Endothelial cell of umbilical vein (primary cell): ENCODE results near the gene PITPNM3. TPM values are rescaled to one million over a fixed set of nuclear protein-coding genes. Genes with fewer than 3 reads are reported as not detected.

ENCODE experiments used
- BruUV-seq: library from RNA; stranded (reverse); fragments of 400-500 nt; replicated peaks from 2 replicates; lab custom pipeline; 2021; lab: Mats Ljungman, UMichigan
- CTCF ChIA-PET: fragments of 300-600, 350-600 bp; sonication (Branson Sonifier 250); formaldehyde crosslinking; loops from one replicate; lab custom pipeline; 2021; ENCODE audit warnings: antibody characterized with exemption, inconsistent platforms; lab: Charles Lee
- POLR2A ChIA-PET: fragments of 300-600, 350-600 bp; sonication (Branson Sonifier 250); formaldehyde crosslinking; loops from one replicate; lab custom pipeline; 2021; ENCODE audit warnings: antibody characterized with exemption, inconsistent platforms; lab: Charles Lee
- DNase-seq: peaks from one replicate; pipeline ENCODE4 v3.0.0-alpha.2; 2011; ENCODE audit warnings: low read depth, low spot score
- FAIRE-seq: peaks from 2 replicates; lab custom pipeline; 2011; peaks lifted over from hg19 to GRCh38; lab: Jason Lieb, UNC
- H2AFZ ChIP-seq: 2 replicates; pipeline ENCODE4 v1.6.0; 2012; ENCODE audit warnings: low read depth, low read length, control low read depth, inconsistent platforms
- H3K27ac ChIP-seq: 2 replicates; pipeline ENCODE4 v1.5.1; 2011; ENCODE audit warnings: low read depth, mild to moderate bottlenecking, control low read depth, low read length, moderate library complexity; ENCODE audit not compliant: insufficient read depth
- H3K27me3 ChIP-seq, 2 experiments: 2 replicates each; pipeline versions ENCODE4 v1.6.0 to v1.6.1; 2011; ENCODE audit warnings: low read length in 2 of 2, mixed read lengths in 1 of 2; ENCODE audit not compliant: control insufficient read depth in 2 of 2, insufficient read depth in 2 of 2
- H3K36me3 ChIP-seq, 2 experiments: 2 replicates in 1 of 2; 3 replicates in 1 of 2; pipeline ENCODE4 v1.5.1; 2011; ENCODE audit warnings: low read length in 2 of 2, mild to moderate bottlenecking in 1 of 2, moderate library complexity in 1 of 2; ENCODE audit not compliant: control insufficient read depth in 2 of 2, insufficient read depth in 2 of 2; ENCODE audit errors: extremely low read depth in 1 of 2
- H3K4me1 ChIP-seq: 3 replicates; pipeline ENCODE4 v1.5.1; 2011; ENCODE audit warnings: mild to moderate bottlenecking, low read length; ENCODE audit not compliant: control insufficient read depth, insufficient read depth; ENCODE audit errors: extremely low read depth
- H3K4me2 ChIP-seq: 2 replicates; pipeline ENCODE4 v1.6.1; 2011; ENCODE audit warnings: low read length, control low read depth, mixed read lengths; ENCODE audit not compliant: insufficient read depth
- H3K4me3 ChIP-seq, 3 experiments: fragments of 200-600 bp in 1 of 3; sonication (generic), shearing (Covaris generic) in 1 of 3; replicated peaks in 1 of 3; 2 replicates each; pipeline ENCODE4 v1.5.1; 2011 to 2016; ENCODE audit warnings: control low read depth in 3 of 3, low read length in 3 of 3, mild to moderate bottlenecking in 2 of 3, inconsistent platforms in 1 of 3, low read depth in 1 of 3, moderate library complexity in 1 of 3; ENCODE audit not compliant: insufficient read depth in 1 of 3
- H3K79me2 ChIP-seq: 2 replicates; pipeline ENCODE4 v1.6.0; 2012; ENCODE audit warnings: low read length, inconsistent platforms; ENCODE audit not compliant: control insufficient read depth, insufficient read depth
- H3K9ac ChIP-seq: replicated peaks from 2 replicates; pipeline ENCODE3; 2011; ENCODE audit warnings: low read length, control low read depth; ENCODE audit not compliant: insufficient read depth; ENCODE audit errors: extremely low read depth
- H3K9me1 ChIP-seq: replicated peaks from 3 replicates; pipeline ENCODE4 v1.6.0; 2011; ENCODE audit warnings: mild to moderate bottlenecking, low read length; ENCODE audit not compliant: control insufficient read depth, insufficient read depth; ENCODE audit errors: extremely low read depth
- H3K9me3 ChIP-seq: replicated peaks from 2 replicates; pipeline ENCODE4 v1.5.1; 2012; ENCODE audit warnings: low read length, inconsistent platforms; ENCODE audit not compliant: control insufficient read depth, insufficient read depth
- H4K20me1 ChIP-seq: replicated peaks from 2 replicates; pipeline ENCODE3; 2011; ENCODE audit warnings: mild to moderate bottlenecking, low read length; ENCODE audit not compliant: control insufficient read depth, insufficient read depth; ENCODE audit errors: extremely low read depth
- EZH2 ChIP-seq: IDR thresholded peaks from 2 replicates; pipeline ENCODE4 v1.6.1; 2012; ENCODE audit warnings: borderline replicate concordance, low read depth, mild to moderate bottlenecking, moderate library complexity, low read length, inconsistent platforms; ENCODE audit not compliant: severe bottlenecking
- FOS ChIP-seq: IDR thresholded peaks from 2 replicates; pipeline ENCODE4 v1.6.1; 2011; ENCODE audit warnings: mild to moderate bottlenecking, low read length, moderate library complexity, borderline replicate concordance; ENCODE audit not compliant: insufficient read depth
- GATA2 ChIP-seq: IDR thresholded peaks from 2 replicates; pipeline ENCODE4 v1.7.0; 2011; ENCODE audit warnings: low read depth, mild to moderate bottlenecking, moderate library complexity, mixed read lengths, low read length; ENCODE audit not compliant: insufficient read length, insufficient read depth
- JUN ChIP-seq: IDR thresholded peaks from 2 replicates; pipeline ENCODE4 v1.6.1; 2011; ENCODE audit warnings: borderline replicate concordance, low read depth; ENCODE audit not compliant: insufficient read length, insufficient read depth
- POLR2A ChIP-seq: IDR thresholded peaks from 2 replicates; pipeline ENCODE4 v1.6.1; 2012; ENCODE audit warnings: low read depth, mild to moderate bottlenecking, control low read depth, low read length
- POLR2AphosphoS5 ChIP-seq: IDR thresholded peaks from 2 replicates; pipeline ENCODE4 v1.6.1; 2012; ENCODE audit warnings: low read depth, mild to moderate bottlenecking, control low read depth, low read length, moderate library complexity; ENCODE audit not compliant: insufficient read depth
- dilution Hi-C: fragments of 300-500 bp; cut with MboI; formaldehyde crosslinking; loops from one replicate; pipeline ENCODE4 v1.15.0; 2019; ENCODE audit warnings: low sequenced_read_pairs; ENCODE audit not compliant: extremely low pct_ligation_motif_present
- intact Hi-C: fragments of 100-400 bp; cut with micrococcal nuclease; formaldehyde crosslinking; loops from one replicate; pipeline ENCODE4 v1.10.0; 2022
- polyA plus RNA-seq, 4 experiments: library from polyadenylated mRNA; depleted of rRNA in 3 of 4; stranded (reverse) in 3 of 4; unstranded in 1 of 4; fragments of >200 nt; gene quantifications; 2 replicates each; pipeline versions ENCODE4 v1.2.1 to v1.2.3, GENCODE V29; 2011 to 2012; ENCODE audit warnings: missing spikeins in 1 of 4
- total RNA-seq: library from RNA; stranded (reverse); gene quantifications from 2 replicates; pipeline ENCODE4 v1.2.3, GENCODE V29; 2021
- TF ChIP-seq, protein P1 (sequence below), 2 donors: IDR thresholded peaks; 1 replicate in 1 of 2; 2 replicates in 1 of 2; pipeline ENCODE4 v1.5.1; 2011; ENCODE audit warnings: low read length in 2 of 2, mild to moderate bottlenecking in 2 of 2, moderate library complexity in 2 of 2, control low read depth in 1 of 2, inconsistent platforms in 1 of 2, low read depth in 1 of 2; ENCODE audit not compliant: insufficient read depth in 1 of 2; ENCODE audit errors: extremely low read depth in 1 of 2

The PITPNM3 gene
- total and polyA plus RNA-seq, 2 donors (not counting 3 experiments of a cell fraction or from before 2014, with no cell fraction given): 1.0 to 1.9 TPM

- no peak overlapping the region for H3K9ac ChIP-seq
- FAIRE-seq (peak; percentile 94), DNase-seq (peak; percentile 72)
- no peaks in the 10 kb centered on the region for H3K9me3 ChIP-seq
- no peaks in the 10 kb centered on the region for H3K36me3 ChIP-seq
- no peaks in the 10 kb centered on the region for H3K9me1 ChIP-seq
- H3K4me1 ChIP-seq: peaks cover 15% of the 10 kb centered on the region
- no peak overlapping the region for H3K4me2 ChIP-seq
- no peak overlapping the region for H2AFZ ChIP-seq
- TF ChIP-seq EZH2: no peak
- TF ChIP-seq, protein P1, sequence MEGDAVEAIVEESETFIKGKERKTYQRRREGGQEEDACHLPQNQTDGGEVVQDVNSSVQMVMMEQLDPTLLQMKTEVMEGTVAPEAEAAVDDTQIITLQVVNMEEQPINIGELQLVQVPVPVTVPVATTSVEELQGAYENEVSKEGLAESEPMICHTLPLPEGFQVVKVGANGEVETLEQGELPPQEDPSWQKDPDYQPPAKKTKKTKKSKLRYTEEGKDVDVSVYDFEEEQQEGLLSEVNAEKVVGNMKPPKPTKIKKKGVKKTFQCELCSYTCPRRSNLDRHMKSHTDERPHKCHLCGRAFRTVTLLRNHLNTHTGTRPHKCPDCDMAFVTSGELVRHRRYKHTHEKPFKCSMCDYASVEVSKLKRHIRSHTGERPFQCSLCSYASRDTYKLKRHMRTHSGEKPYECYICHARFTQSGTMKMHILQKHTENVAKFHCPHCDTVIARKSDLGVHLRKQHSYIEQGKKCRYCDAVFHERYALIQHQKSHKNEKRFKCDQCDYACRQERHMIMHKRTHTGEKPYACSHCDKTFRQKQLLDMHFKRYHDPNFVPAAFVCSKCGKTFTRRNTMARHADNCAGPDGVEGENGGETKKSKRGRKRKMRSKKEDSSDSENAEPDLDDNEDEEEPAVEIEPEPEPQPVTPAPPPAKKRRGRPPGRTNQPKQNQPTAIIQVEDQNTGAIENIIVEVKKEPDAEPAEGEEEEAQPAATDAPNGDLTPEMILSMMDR (IDR thresholded peaks at IDR 0.05; ENCODE audit: extremely low read depth in 1 of 2, insufficient read depth in 1 of 2, low read depth in 1 of 2, low read length in 2 of 2): peak; percentile 95 to 97
- CTCF ChIA-PET: interaction anchor here (0.6 to 5.8 kb wide), 41 partner anchors 9 to 178 kb away, joined by 3 to 77 read pairs (median 6); partner anchors contain the start of genes C17orf100, KIAA0753, MED31 and PIMREG
- H3K4me3 ChIP-seq: no peak overlapping the region
- H3K27ac ChIP-seq: no peak overlapping the region
- no TSS peak for BruUV-seq
- no peaks in the 10 kb centered on the region for H3K79me2 ChIP-seq
- no peaks in the 10 kb centered on the region for H4K20me1 ChIP-seq
- intact Hi-C loops (loop anchor here (1.0 to 5.0 kb wide), 7 partner anchors 34 to 328 kb away; partner anchors contain the start of gene KIAA0753), dilution Hi-C loops (no loop called here)
- no peaks in the 10 kb centered on the region for H3K27me3 ChIP-seq
- POLR2A ChIA-PET: interaction anchor here (0.8 kb wide), 1 partner anchor 33 kb away, joined by 3 read pairs; no protein-coding TSS in a partner anchor
Observed at GRCh38 chr17:6473128-6473767, 83.1 kb downstream of the PITPNM3 start.

- intact Hi-C loops: loop anchor here (2.0 to 5.0 kb wide), 3 partner anchors 35 to 328 kb away; no protein-coding TSS in a partner anchor
- H3K9me1 ChIP-seq: no peaks in the 10 kb centered on the region
- no peak overlapping the region for H3K4me3 ChIP-seq
- H3K27me3 ChIP-seq: no peaks in the 10 kb centered on the region
- DNase-seq (no peak), FAIRE-seq (no peak)
- H4K20me1 ChIP-seq: no peaks in the 10 kb centered on the region
- dilution Hi-C loops: no loop called here
- no peaks in the 10 kb centered on the region for H3K79me2 ChIP-seq
- no peak overlapping the region for H3K4me2 ChIP-seq
- no peak for TF ChIP-seq JUN
- no peak for TF ChIP-seq POLR2A
- no peak for TF ChIP-seq FOS
- TF ChIP-seq POLR2AphosphoS5: no peak
- TF ChIP-seq GATA2: no peak
- TF ChIP-seq, protein P1 (IDR thresholded peaks at IDR 0.05; ENCODE audit: extremely low read depth in 1 of 2, insufficient read depth in 1 of 2, low read depth in 1 of 2, low read length in 2 of 2): no peak
- no TSS peak for BruUV-seq
- POLR2A ChIA-PET: interaction anchor here (0.8 kb wide), 1 partner anchor 33 kb away, joined by 3 read pairs; no protein-coding TSS in a partner anchor
- no peaks in the 10 kb centered on the region for H3K9me3 ChIP-seq
- no peak overlapping the region for H3K9ac ChIP-seq
- no peaks in the 10 kb centered on the region for H3K36me3 ChIP-seq
- CTCF ChIA-PET: interaction anchor here (0.6 to 5.8 kb wide), 43 partner anchors 8 to 179 kb away, joined by 3 to 77 read pairs (median 6); partner anchors contain the start of genes C17orf100, KIAA0753, MED31 and PIMREG
- H2AFZ ChIP-seq: no peak overlapping the region
- H3K27ac ChIP-seq: no peak overlapping the region
- peaks cover 15% of the 10 kb centered on the region for H3K4me1 ChIP-seq
Observed at GRCh38 chr17:6472517-6472916, 83.8 kb downstream of the PITPNM3 start.
